K562 (cell line): Measurements from ENCODE around the gene NCOA4. TPM values are rescaled to one million over a fixed set of nuclear protein-coding genes. Genes with fewer than 3 reads are reported as not detected.

Experiments
- ATAC-seq: fragments of 200-7000 bp; cut with Tn5 transposase; 3 replicates; pipeline ENCODE4 v1.9.1; 2020; ENCODE audit warnings: moderate library complexity
- BruUV-seq: library from RNA; stranded (reverse); fragments of 400-500 nt; replicated peaks from 2 replicates; lab custom pipeline; 2021; lab: Mats Ljungman, UMichigan
- CTCF ChIA-PET: fragments of 300-600 bp; formaldehyde crosslinking; extraction: SDS; loops from one replicate; lab custom pipeline; 2021; ENCODE audit warnings: low intra/inter-chr PET ratio; lab: Yijun Ruan, JAX
- POLR2A ChIA-PET: fragments of 300-600, 350-650 bp; sonication (Branson Sonifier 250); formaldehyde crosslinking; extraction: SDS; loops from one replicate; lab custom pipeline; 2021; ENCODE audit warnings: antibody characterized with exemption, inconsistent platforms; lab: Yijun Ruan, JAX
- DNase-seq, 4 experiments: peaks; one replicate each; pipeline versions ENCODE4 v3.0.0 to v3.0.0-alpha.2; 2011 to 2018; ENCODE audit warnings: low spot score in 3 of 4, mixed read lengths in 3 of 4; ENCODE audit errors: extremely low read depth in 1 of 4
- FAIRE-seq: peaks from 2 replicates; lab custom pipeline; 2011; peaks lifted over from hg19 to GRCh38; lab: Jason Lieb, UNC
- H2AFZ ChIP-seq: 2 replicates; pipeline ENCODE4 v1.6.0; 2011; ENCODE audit warnings: low read depth, low read length, control low read depth, inconsistent platforms
- H3K27ac ChIP-seq: fragments of 200-600 bp; 3 replicates; pipeline ENCODE4 v1.8.0; 2011; ENCODE audit warnings: low read depth, mild to moderate bottlenecking, control low read depth, inconsistent platforms, low read length, moderate library complexity, mixed read lengths; ENCODE audit errors: extremely low read depth
- H3K27me3 ChIP-seq, 2 experiments: fragments of 300-600 bp in 1 of 2; 2 replicates in 1 of 2; 3 replicates in 1 of 2; pipeline versions ENCODE4 v1.6.0 to v1.8.0; 2011; ENCODE audit warnings: inconsistent platforms in 2 of 2, low read length in 2 of 2, mild to moderate bottlenecking in 1 of 2, mixed read lengths in 1 of 2, moderate library complexity in 1 of 2; ENCODE audit not compliant: control insufficient read depth in 2 of 2, insufficient read depth in 2 of 2
- H3K36me3 ChIP-seq: fragments of 300-600 bp; 3 replicates; pipeline ENCODE4 v1.8.0; 2011; ENCODE audit warnings: mild to moderate bottlenecking, low read length, inconsistent platforms; ENCODE audit not compliant: control insufficient read depth, insufficient read depth
- H3K4me1 ChIP-seq, 2 experiments: fragments of 200-600 bp in 1 of 2; replicated peaks in 1 of 2; 2 replicates in 1 of 2; 3 replicates in 1 of 2; pipeline versions ENCODE4 v1.5.1 to v1.8.0; 2011; ENCODE audit warnings: inconsistent platforms in 2 of 2, low read length in 2 of 2, mild to moderate bottlenecking in 1 of 2, mixed read lengths in 1 of 2, moderate library complexity in 1 of 2; ENCODE audit not compliant: control insufficient read depth in 2 of 2, insufficient read depth in 2 of 2
- H3K4me2 ChIP-seq: 2 replicates; pipeline ENCODE4 v1.6.1; 2011; ENCODE audit warnings: low read length, control low read depth, inconsistent platforms, mixed read lengths; ENCODE audit not compliant: insufficient read depth
- H3K4me3 ChIP-seq: fragments of 200-600 bp; sonication (generic), shearing (Covaris generic); 2 replicates; pipeline ENCODE4 v1.5.1; 2016; ENCODE audit warnings: control low read depth, inconsistent platforms
- H3K79me2 ChIP-seq: fragments of 200-600 bp; 3 replicates; pipeline ENCODE4 v1.8.0; 2011; ENCODE audit warnings: low read length, inconsistent platforms; ENCODE audit not compliant: control insufficient read depth, insufficient read depth
- H3K9ac ChIP-seq, 2 experiments: 2 replicates each; pipeline versions ENCODE4 v1.6.0 to v1.6.1; 2011; ENCODE audit warnings: low read depth in 2 of 2, low read length in 2 of 2, control low read depth in 1 of 2, inconsistent platforms in 1 of 2, mild to moderate bottlenecking in 1 of 2, mixed read lengths in 1 of 2; ENCODE audit not compliant: insufficient read depth in 1 of 2
- H3K9me1 ChIP-seq: one replicate; pipeline ENCODE4 v1.6.0; 2011; ENCODE audit warnings: inconsistent platforms, mild to moderate bottlenecking, low read length, moderate library complexity; ENCODE audit not compliant: control insufficient read depth, insufficient read depth
- H3K9me3 ChIP-seq: replicated peaks from 2 replicates; pipeline ENCODE4 v1.5.1; 2011; ENCODE audit warnings: low read depth, low read length, inconsistent platforms; ENCODE audit not compliant: control insufficient read depth, insufficient read depth
- H4K20me1 ChIP-seq: replicated peaks from 2 replicates; pipeline ENCODE4 v1.6.1; 2011; ENCODE audit warnings: low read length, inconsistent platforms, mixed read lengths; ENCODE audit not compliant: control insufficient read depth, insufficient read depth
- PRDM10 ChIP-seq: fragments of 450-650 bp; IDR thresholded peaks from 2 replicates; pipeline ENCODE4 v1.6.1; 2018; ENCODE audit not compliant: partially characterized antibody
- ZNF277 ChIP-seq: fragments of 250-450 bp; sonication (Bioruptor Pico); IDR thresholded peaks from 2 replicates; pipeline ENCODE4 v1.8.0; 2022; ENCODE audit warnings: inconsistent platforms, mild to moderate bottlenecking, moderate library complexity, borderline replicate concordance
- ZNF639 ChIP-seq, 2 experiments: fragments of 200-800 bp in 1 of 2; sonication (Bioruptor generic) in 1 of 2; sonication (generic) in 1 of 2; formaldehyde crosslinking in 1 of 2; IDR thresholded peaks in 1 of 2; conservative IDR thresholded peaks in 1 of 2; 2 replicates each; pipeline versions ENCODE4 v1.5.0 to v1.6.1; 2016 to 2020; ENCODE audit warnings: missing compliant biosample characterization in 1 of 2, missing genetic modification characterization in 1 of 2, missing genetic modification reagents in 1 of 2
- WGBS: fragments of 100-300 bp; shearing (Covaris generic); methylation state at CpG from one replicate; pipeline ENCODE4 v1.1.6; 2016; ENCODE audit warnings: low coverage, mixed read lengths; ENCODE audit not compliant: insufficient coverage; ENCODE audit errors: missing lambda C conversion rate; 5-methylcytosine and 5-hydroxymethylcytosine counted together
- in situ Hi-C: fragments of 300-500 bp; cut with MboI; formaldehyde crosslinking; loops from 4 replicates; pipeline ENCODE4 v1.15.0; 2018; ENCODE audit warnings: inconsistent platforms, mixed read lengths
- intact Hi-C: fragments of 100-400 bp; cut with micrococcal nuclease; formaldehyde crosslinking; loops from 2 replicates; pipeline ENCODE4 v1.14.2; 2022
- polyA plus RNA-seq, 8 experiments: library from polyadenylated mRNA; depleted of rRNA in 4 of 8; stranded (reverse) in 5 of 8; unstranded in 3 of 8; fragments of >200 nt; fragmentation: Nextera tagmentation in 2 of 8; fragmentation: Illumina TruSeq in 1 of 8; extraction: Ambion mirVana in 2 of 8; extraction: Trizol in 1 of 8; gene quantifications; 2 replicates each; pipeline versions ENCODE4 v1.2.1 to v1.2.3, GENCODE V29; 2011 to 2014; ENCODE audit warnings: inconsistent platforms in 1 of 8, missing spikeins in 1 of 8
- total RNA-seq, 7 experiments: library from RNA; depleted of rRNA in 6 of 7; stranded (reverse); fragments of >200 nt in 6 of 7; fragmentation: Illumina TruSeq in 2 of 7; extraction: Trizol in 2 of 7; gene quantifications; 2 replicates each; pipeline versions ENCODE4 v1.2.1 to v1.2.3, GENCODE V29; 2011 to 2021; ENCODE audit warnings: low replicate concordance in 1 of 7

Gene NCOA4
- total and polyA plus RNA-seq, 9 of the 15 experiments (the other 6 are each of a cell fraction or from before 2014, with no cell fraction given), result 89.8 to 283 (median 181) TPM

- no peaks in the 10 kb centered on the region for H3K36me3 ChIP-seq
- FAIRE-seq (no peak), ATAC-seq (no peak), DNase-seq (no peak)
- H3K4me1 ChIP-seq, result peaks cover 4 to 22% of the 10 kb centered on the region in 2 experiments; a peak in 4 of 5 replicates
- no peaks in the 10 kb centered on the region for H3K9me1 ChIP-seq
- peak overlapping the region; percentile 46 for H2AFZ ChIP-seq
- in situ Hi-C loops, result no loop called here
- H3K9ac ChIP-seq, result no peak overlapping the region
- no peaks in the 10 kb centered on the region for H3K27me3 ChIP-seq
- no TSS peak for BruUV-seq
- no peaks in the 10 kb centered on the region for H3K79me2 ChIP-seq
- H3K27ac ChIP-seq, result no peak overlapping the region
- intact Hi-C loops, result no loop called here
- H3K4me3 ChIP-seq, result no peak overlapping the region
- H3K9me3 ChIP-seq, result 0 out of 2 replicates have a peak, but pooled peaks cover 2% of the 10 kb centered on the region
- ChIA-PET CTCF (no interaction called here), POLR2A (interaction anchor here (0.6 to 1.3 kb wide), 4 partner anchors 8 to 29 kb away, joined by 3 read pairs; no protein-coding TSS in a partner anchor)
- no peaks in the 10 kb centered on the region for H4K20me1 ChIP-seq
- WGBS, result 53% methylated on average over 7 of the region's 7 CpGs
- TF ChIP-seq ZNF639 (CRISPR knock-in tag; conservative IDR thresholded peaks at IDR 0.05 in 1 of 2, IDR thresholded peaks at IDR 0.05 in 1 of 2), result no peak
- TF ChIP-seq PRDM10, result peak; percentile 84
- TF ChIP-seq ZNF277 (CRISPR knock-in tag), result no peak
- no peak overlapping the region for H3K4me2 ChIP-seq
These were observed 21.8 kb upstream of the NCOA4 start for GRCh38 chr10:46052057-46052790.
